GM12878 (cell line): ENCODE data around the gene UGT1A6. TPM values are rescaled to one million over a fixed set of nuclear protein-coding genes. Genes with fewer than 3 reads are reported as not detected.

ENCODE experiments used
- ATAC-seq: fragments of 200-7000 bp; cut with Tn5 transposase; 3 replicates; pipeline ENCODE4 v1.9.1; 2020; ENCODE audit warnings: mild to moderate bottlenecking, moderate library complexity
- BruUV-seq: library from RNA; stranded (reverse); fragments of 400-500 nt; replicated peaks from 2 replicates; lab custom pipeline; 2021; lab: Mats Ljungman, UMichigan
- CTCF ChIA-PET: fragments of 300-600 bp; sonication (Branson Sonifier 250); formaldehyde crosslinking; extraction: SDS; loops from one replicate; lab custom pipeline; 2021; ENCODE audit warnings: inconsistent platforms; lab: Yijun Ruan, JAX
- POLR2A ChIA-PET: fragments of 350-600 bp; formaldehyde crosslinking; extraction: SDS; loops from one replicate; lab custom pipeline; 2021; ENCODE audit warnings: inconsistent platforms; lab: Charles Lee
- RAD21 ChIA-PET: fragments of 300-600 bp; sonication (Branson Sonifier 250); formaldehyde crosslinking; loops from one replicate; lab custom pipeline; 2023; ENCODE audit warnings: antibody characterized with exemption; ENCODE audit not compliant: unreplicated experiment; lab: Charles Lee
- SMC1A ChIA-PET: fragments of 300-600 bp; sonication (Branson Sonifier 250); formaldehyde crosslinking; loops from one replicate; lab custom pipeline; 2023; ENCODE audit not compliant: unreplicated experiment, uncharacterized antibody; lab: Charles Lee
- DNase-seq: peaks from one replicate; pipeline ENCODE4 v3.0.0-alpha.2; 2011; ENCODE audit warnings: low read depth, low spot score
- FAIRE-seq: peaks from 3 replicates; lab custom pipeline; 2011; peaks lifted over from hg19 to GRCh38; lab: Jason Lieb, UNC
- H2AFZ ChIP-seq: 2 replicates; pipeline ENCODE4 v1.6.0; 2011; ENCODE audit warnings: low read depth, low read length, control low read depth; ENCODE audit not compliant: control insufficient read depth
- H3K27ac ChIP-seq: 2 replicates; pipeline ENCODE4 v1.5.1; 2011; ENCODE audit warnings: control low read depth; ENCODE audit not compliant: control insufficient read depth, insufficient read depth
- H3K27me3 ChIP-seq, 2 experiments: replicated peaks in 1 of 2; 2 replicates each; pipeline versions ENCODE4 v1.6.0 to v1.6.1; 2011; ENCODE audit warnings: low read length in 1 of 2; ENCODE audit not compliant: control insufficient read depth in 2 of 2, insufficient read depth in 2 of 2
- H3K36me3 ChIP-seq, 2 experiments: 2 replicates each; pipeline ENCODE4 v1.5.1; 2011; ENCODE audit warnings: low read length in 1 of 2; ENCODE audit not compliant: control insufficient read depth in 2 of 2, insufficient read depth in 2 of 2
- H3K4me1 ChIP-seq: 2 replicates; pipeline ENCODE4 v1.6.1; 2011; ENCODE audit warnings: mild to moderate bottlenecking, low read length, moderate library complexity, mixed read lengths; ENCODE audit not compliant: control insufficient read depth, insufficient read depth
- H3K4me2 ChIP-seq: 2 replicates; pipeline ENCODE4 v1.6.0; 2011; ENCODE audit warnings: control low read depth; ENCODE audit not compliant: control insufficient read depth, insufficient read depth
- H3K4me3 ChIP-seq: fragments of 200-600 bp; sonication (generic); 2 replicates; pipeline ENCODE4 v1.5.1; 2016
- H3K79me2 ChIP-seq: 2 replicates; pipeline ENCODE4 v1.6.0; 2011; ENCODE audit warnings: low read length; ENCODE audit not compliant: control insufficient read depth, insufficient read depth
- H3K9ac ChIP-seq: 2 replicates; pipeline ENCODE4 v1.8.0; 2011; ENCODE audit warnings: low read length, control low read depth, mixed read lengths; ENCODE audit not compliant: control insufficient read depth, insufficient read depth
- H3K9me3 ChIP-seq: replicated peaks from 3 replicates; pipeline ENCODE4 v1.5.1; 2011; ENCODE audit warnings: mild to moderate bottlenecking, low read length; ENCODE audit not compliant: control insufficient read depth, insufficient read depth
- H4K20me1 ChIP-seq: 2 replicates; pipeline ENCODE4 v1.6.0; 2011; ENCODE audit not compliant: control insufficient read depth, insufficient read depth
- BCLAF1 ChIP-seq: fragments of 450-650 bp; IDR thresholded peaks from 2 replicates; pipeline ENCODE4 v1.6.1; 2017; ENCODE audit warnings: antibody characterized with exemption, mild to moderate bottlenecking, moderate library complexity
- JUNB ChIP-seq: IDR thresholded peaks from 2 replicates; pipeline ENCODE4 v1.6.1; 2016; ENCODE audit warnings: antibody characterized with exemption, mild to moderate bottlenecking
- ZNF384 ChIP-seq: IDR thresholded peaks from 2 replicates; pipeline ENCODE4 v1.6.1; 2012; ENCODE audit warnings: low read depth, mild to moderate bottlenecking, low read length, improper control_type of control experiment, borderline replicate concordance
- WGBS: methylation state at CpG from one replicate; pipeline ENCODE4 v1.1.6; 2016; ENCODE audit warnings: low lambda C conversion rate; ENCODE audit not compliant: insufficient replicate concordance, insufficient coverage; ENCODE audit errors: missing lambda C conversion rate; 5-methylcytosine and 5-hydroxymethylcytosine counted together
- in situ Hi-C: fragments of 300-500 bp; cut with MboI; formaldehyde crosslinking; loops from 9 replicates; pipeline ENCODE4 v1.14.3; 2018; ENCODE audit warnings: mixed read lengths
- intact Hi-C: fragments of 100-400 bp; cut with micrococcal nuclease; formaldehyde crosslinking; loops from one replicate; pipeline ENCODE4 v1.14.2; 2022; ENCODE audit not compliant: unreplicated experiment
- polyA plus RNA-seq, 11 experiments: library from polyadenylated mRNA; depleted of rRNA in 4 of 11; unstranded in 6 of 11; stranded (reverse) in 5 of 11; fragments of >200 nt; fragmentation: Nextera tagmentation in 4 of 11; fragmentation: Illumina TruSeq in 1 of 11; extraction: Ambion mirVana in 4 of 11; extraction: Trizol in 1 of 11; gene quantifications; 1 replicate in 1 of 11; 2 replicates in 10 of 11; pipeline versions ENCODE4 v1.2.1 to v1.2.3, GENCODE V29; 2011 to 2016; ENCODE audit warnings: inconsistent platforms in 2 of 11, missing spikeins in 2 of 11, low read depth in 1 of 11
- total RNA-seq, 4 experiments: library from RNA; depleted of rRNA in 3 of 4; stranded (reverse); fragments of >200 nt in 3 of 4; fragmentation: Illumina TruSeq in 1 of 4; extraction: Trizol in 1 of 4; gene quantifications; 2 replicates each; pipeline versions ENCODE4 v1.2.1 to v1.2.3, GENCODE V29; 2013 to 2021
- TF ChIP-seq, protein P1 (sequence below): fragments of 150-350 bp; IDR thresholded peaks from 2 replicates; pipeline ENCODE4 v1.6.1; 2016; ENCODE audit warnings: low read depth, low read length

Gene UGT1A6
- total and polyA plus RNA-seq, 10 of the 15 experiments (the other 5 are each of a cell fraction or from before 2014, with no cell fraction given): not detected

GRCh38 chr2:233807215-233807865 lies 114.7 kb downstream of the UGT1A6 start:
- FAIRE-seq (no peak), DNase-seq (no peak), ATAC-seq (no peak)
- intact Hi-C loops: no loop called here
- TF ChIP-seq, protein P1, sequence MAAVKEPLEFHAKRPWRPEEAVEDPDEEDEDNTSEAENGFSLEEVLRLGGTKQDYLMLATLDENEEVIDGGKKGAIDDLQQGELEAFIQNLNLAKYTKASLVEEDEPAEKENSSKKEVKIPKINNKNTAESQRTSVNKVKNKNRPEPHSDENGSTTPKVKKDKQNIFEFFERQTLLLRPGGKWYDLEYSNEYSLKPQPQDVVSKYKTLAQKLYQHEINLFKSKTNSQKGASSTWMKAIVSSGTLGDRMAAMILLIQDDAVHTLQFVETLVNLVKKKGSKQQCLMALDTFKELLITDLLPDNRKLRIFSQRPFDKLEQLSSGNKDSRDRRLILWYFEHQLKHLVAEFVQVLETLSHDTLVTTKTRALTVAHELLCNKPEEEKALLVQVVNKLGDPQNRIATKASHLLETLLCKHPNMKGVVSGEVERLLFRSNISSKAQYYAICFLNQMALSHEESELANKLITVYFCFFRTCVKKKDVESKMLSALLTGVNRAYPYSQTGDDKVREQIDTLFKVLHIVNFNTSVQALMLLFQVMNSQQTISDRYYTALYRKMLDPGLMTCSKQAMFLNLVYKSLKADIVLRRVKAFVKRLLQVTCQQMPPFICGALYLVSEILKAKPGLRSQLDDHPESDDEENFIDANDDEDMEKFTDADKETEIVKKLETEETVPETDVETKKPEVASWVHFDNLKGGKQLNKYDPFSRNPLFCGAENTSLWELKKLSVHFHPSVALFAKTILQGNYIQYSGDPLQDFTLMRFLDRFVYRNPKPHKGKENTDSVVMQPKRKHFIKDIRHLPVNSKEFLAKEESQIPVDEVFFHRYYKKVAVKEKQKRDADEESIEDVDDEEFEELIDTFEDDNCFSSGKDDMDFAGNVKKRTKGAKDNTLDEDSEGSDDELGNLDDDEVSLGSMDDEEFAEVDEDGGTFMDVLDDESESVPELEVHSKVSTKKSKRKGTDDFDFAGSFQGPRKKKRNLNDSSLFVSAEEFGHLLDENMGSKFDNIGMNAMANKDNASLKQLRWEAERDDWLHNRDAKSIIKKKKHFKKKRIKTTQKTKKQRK: no peak
- TF ChIP-seq ZNF384: no peak
- TF ChIP-seq JUNB: no peak
- TF ChIP-seq BCLAF1: no peak
- Histone ChIP-seq H3K9me3 (no peaks in the 10 kb centered on the region), H3K9ac (no peak overlapping the region), H2AFZ (no peak overlapping the region), H4K20me1 (no peaks in the 10 kb centered on the region), H3K27ac (no peak overlapping the region), H3K4me1 (no peaks in the 10 kb centered on the region), H3K36me3 (no peaks in the 10 kb centered on the region), H3K27me3 (no peaks in the 10 kb centered on the region; a peak in 2 of 4 replicates), H3K4me3 (no peak overlapping the region), H3K4me2 (no peak overlapping the region), H3K79me2 (no peaks in the 10 kb centered on the region)
- ChIA-PET CTCF (no interaction called here), RAD21 (no interaction called here), POLR2A (no interaction called here), SMC1A (no interaction called here)
- 10% methylated on average over 12 of the region's 12 CpGs for WGBS
- no TSS peak for BruUV-seq
- in situ Hi-C loops: no loop called here
